NCI-H2081 treated with DMSO at 0.1 percent for 48 hours (cell line): ENCODE measurements around the gene CYP8B1.
A peak's percentile ranks its signal among the peaks of the same experiment; 100 is the strongest.

Source experiments
- DNase-seq: peaks from one replicate; lab custom pipeline; 2025; lab: John Stamatoyannopoulos, UW

CYP8B1 gene

GRCh38 chr3:42852441-42852840 lies 23.2 kb downstream of the CYP8B1 start:
- no peak for DNase-seq

GRCh38 chr3:42851228-42851834 lies 24.3 kb downstream of the CYP8B1 start:
- DNase-seq = no peak

- no peak for DNase-seq
Observed at GRCh38 chr3:42850263-42850662, 25.4 kb downstream of the CYP8B1 start.

GRCh38 chr3:42849017-42849416 lies 26.7 kb downstream of the CYP8B1 start:
- no peak for DNase-seq

- DNase-seq = no peak
Observed at GRCh38 chr3:42847731-42848130, 27.9 kb downstream of the CYP8B1 start.

- DNase-seq = no peak
Observed at GRCh38 chr3:42846685-42847522, 28.8 kb downstream of the CYP8B1 start.

- DNase-seq = no peak
Observed at GRCh38 chr3:42844815-42845214, 30.9 kb downstream of the CYP8B1 start.

GRCh38 chr3:42844412-42844713 lies 31.3 kb downstream of the CYP8B1 start:
- no peak for DNase-seq

- DNase-seq = no peak
Observed at GRCh38 chr3:42843713-42844411, 31.8 kb downstream of the CYP8B1 start.

- DNase-seq = no peak
Observed at GRCh38 chr3:42841332-42841731, 34.3 kb downstream of the CYP8B1 start.

GRCh38 chr3:42839616-42840015 lies 36.1 kb downstream of the CYP8B1 start:
- DNase-seq = peak; percentile 11

- no peak for DNase-seq
Observed at GRCh38 chr3:42838571-42838970, 37.1 kb downstream of the CYP8B1 start.

- DNase-seq = no peak
Observed at GRCh38 chr3:42836150-42837123, 39.2 kb downstream of the CYP8B1 start.

- peak; percentile 42 for DNase-seq
Observed at GRCh38 chr3:42831321-42831713, 44.4 kb downstream of the CYP8B1 start.

GRCh38 chr3:42830437-42831320 lies 45.0 kb downstream of the CYP8B1 start:
- peak; percentile 28 for DNase-seq

GRCh38 chr3:42829628-42830436 lies 45.8 kb downstream of the CYP8B1 start:
- DNase-seq = no peak

- DNase-seq = no peak
Observed at GRCh38 chr3:42829083-42829627, 46.5 kb downstream of the CYP8B1 start.

- DNase-seq = no peak
Observed at GRCh38 chr3:42827654-42828053, 48.0 kb downstream of the CYP8B1 start.

GRCh38 chr3:42827023-42827422 lies 48.7 kb downstream of the CYP8B1 start:
- DNase-seq = no peak

GRCh38 chr3:42826141-42826540 lies 49.5 kb downstream of the CYP8B1 start:
- DNase-seq = no peak
